Caco-2 (cell line): ENCODE data around the gene HSD17B7. TPM values are rescaled to one million over a fixed set of nuclear protein-coding genes. Genes with fewer than 3 reads are reported as not detected.

Source experiments
- BruUV-seq: library from RNA; stranded (reverse); fragments of 400-500 nt; replicated peaks from 2 replicates; lab custom pipeline; 2021; lab: Mats Ljungman, UMichigan
- CTCF ChIA-PET: fragments of 300-600 bp; sonication (Branson Sonifier 250); formaldehyde crosslinking; loops from one replicate; lab custom pipeline; 2022; ENCODE audit warnings: antibody characterized with exemption; lab: Charles Lee
- POLR2A ChIA-PET: fragments of 300-600 bp; sonication (Branson Sonifier 250); formaldehyde crosslinking; loops from one replicate; lab custom pipeline; 2022; ENCODE audit warnings: antibody characterized with exemption; lab: Charles Lee
- DNase-seq, 2 experiments: peaks; one replicate each; pipeline versions ENCODE4 v3.0.0 to v3.0.0-alpha.2; 2020 to 2022
- H3K27me3 ChIP-seq: replicated peaks from 2 replicates; pipeline ENCODE4 v1.6.0; 2011; ENCODE audit warnings: low read length; ENCODE audit not compliant: control insufficient read depth, insufficient read depth
- H3K36me3 ChIP-seq: 2 replicates; pipeline ENCODE4 v1.5.1; 2011; ENCODE audit warnings: low read length; ENCODE audit not compliant: control insufficient read depth, insufficient read depth
- H3K4me1 ChIP-seq: fragments of 250-450 bp; sonication (Bioruptor Pico); 2 replicates; pipeline ENCODE4 v1.5.1; 2020; ENCODE audit warnings: mild to moderate bottlenecking
- H3K4me3 ChIP-seq: 2 replicates; pipeline ENCODE4 v1.5.1; 2011; ENCODE audit warnings: low read depth, mild to moderate bottlenecking, control low read depth, low read length
- H3K9me3 ChIP-seq: fragments of 250-450 bp; sonication (Bioruptor Pico); 2 replicates; pipeline ENCODE4 v1.5.1; 2020; ENCODE audit warnings: mild to moderate bottlenecking, moderate library complexity
- H3K27ac Mint-ChIP-seq: one replicate; pipeline ENCODE4 v1.8.0; 2022; ENCODE audit warnings: mixed read lengths; ENCODE audit not compliant: unreplicated experiment
- H3K27me3 Mint-ChIP-seq: one replicate; pipeline ENCODE4 v1.8.0; 2022; ENCODE audit warnings: mixed read lengths; ENCODE audit not compliant: insufficient read depth, unreplicated experiment
- H3K36me3 Mint-ChIP-seq: one replicate; pipeline ENCODE4 v1.8.0; 2022; ENCODE audit warnings: mild to moderate bottlenecking, mixed read lengths; ENCODE audit not compliant: insufficient read depth, unreplicated experiment
- H3K4me1 Mint-ChIP-seq: one replicate; pipeline ENCODE4 v1.8.0; 2022; ENCODE audit warnings: low read depth, mixed read lengths; ENCODE audit not compliant: unreplicated experiment
- H3K4me3 Mint-ChIP-seq: one replicate; pipeline ENCODE4 v1.8.0; 2022; ENCODE audit warnings: mild to moderate bottlenecking, moderate library complexity, mixed read lengths; ENCODE audit not compliant: unreplicated experiment
- H3K9me3 Mint-ChIP-seq: one replicate; pipeline ENCODE4 v1.8.0; 2022; ENCODE audit warnings: mixed read lengths; ENCODE audit not compliant: unreplicated experiment
- CTCF ChIP-seq, 2 experiments: fragments of 200-600 bp in 1 of 2; IDR thresholded peaks; 1 replicate in 1 of 2; 2 replicates in 1 of 2; pipeline versions ENCODE4 v1.5.1 to v1.8.0; 2011 to 2022; ENCODE audit warnings: antibody characterized with exemption in 1 of 2, control low read depth in 1 of 2, inconsistent platforms in 1 of 2, low read depth in 1 of 2, low read length in 1 of 2, mild to moderate bottlenecking in 1 of 2, moderate library complexity in 1 of 2; ENCODE audit not compliant: insufficient read depth in 1 of 2, severe bottlenecking in 1 of 2, unreplicated experiment in 1 of 2
- intact Hi-C: fragments of 100-400 bp; cut with micrococcal nuclease; formaldehyde crosslinking; loops from one replicate; pipeline ENCODE4 v1.10.0; 2022; ENCODE audit not compliant: unreplicated experiment
- total RNA-seq: library from RNA; stranded (reverse); gene quantifications from 2 replicates; pipeline ENCODE4 v1.2.3, GENCODE V29; 2022

Gene HSD17B7
- total RNA-seq, 1 experiment from 2014 or later, result 31.9 TPM

GRCh38 chr1:162846256-162847212, 56.0 kb downstream of the HSD17B7 start:
- intact Hi-C loops, result no loop called here
- DNase-seq, result no peak
- no peaks in the 10 kb centered on the region for H3K27me3 ChIP-seq
- Mint-ChIP-seq H3K27me3 (peaks cover 3% of the 10 kb centered on the region), H3K4me1 (no peaks in the 10 kb centered on the region), H3K27ac (no peak overlapping the region), H3K4me3 (no peak overlapping the region), H3K9me3 (no peaks in the 10 kb centered on the region), H3K36me3 (no peaks in the 10 kb centered on the region)
- BruUV-seq, result no TSS peak
- H3K36me3 ChIP-seq, result no peaks in the 10 kb centered on the region
- ChIA-PET POLR2A (no interaction called here), CTCF (no interaction called here)
- no peaks in the 10 kb centered on the region for H3K4me1 ChIP-seq
- TF ChIP-seq CTCF (IDR thresholded peaks at IDR 0.05; ENCODE audit: insufficient read depth in 1 of 2, low read depth in 1 of 2, low read length in 1 of 2, severe bottlenecking in 1 of 2, unreplicated experiment in 1 of 2), result no peak
- H3K9me3 ChIP-seq, result no peaks in the 10 kb centered on the region
- no peak overlapping the region for H3K4me3 ChIP-seq

- Histone ChIP-seq H3K9me3 (no peaks in the 10 kb centered on the region), H3K4me1 (no peaks in the 10 kb centered on the region), H3K4me3 (no peak overlapping the region), H3K36me3 (no peaks in the 10 kb centered on the region), H3K27me3 (no peaks in the 10 kb centered on the region)
- peak; percentile 65 to 81 for DNase-seq
- no TSS peak for BruUV-seq
- POLR2A ChIA-PET, result no interaction called here
- no peak overlapping the region for H3K27ac Mint-ChIP-seq
- H3K36me3 Mint-ChIP-seq, result no peaks in the 10 kb centered on the region
- CTCF ChIA-PET, result interaction anchor here (0.6 to 2.0 kb wide), 2 partner anchors 221 to 222 kb away, joined by 4 to 10 read pairs; partner anchors contain the start of gene RGS4
- no peaks in the 10 kb centered on the region for H3K4me1 Mint-ChIP-seq
- H3K27me3 Mint-ChIP-seq, result peaks cover 3% of the 10 kb centered on the region
- intact Hi-C loops, result loop anchor here (1.0 kb wide), 3 partner anchors 221 to 468 kb away; partner anchors contain the start of gene RGS4
- H3K9me3 Mint-ChIP-seq, result no peaks in the 10 kb centered on the region
- H3K4me3 Mint-ChIP-seq, result no peak overlapping the region
- peak; percentile 86 to 87 for TF ChIP-seq CTCF (IDR thresholded peaks at IDR 0.05; ENCODE audit: insufficient read depth in 1 of 2, low read depth in 1 of 2, low read length in 1 of 2, severe bottlenecking in 1 of 2, unreplicated experiment in 1 of 2)
Observed at GRCh38 chr1:162847839-162848453, 57.4 kb downstream of the HSD17B7 start.

DNA sequence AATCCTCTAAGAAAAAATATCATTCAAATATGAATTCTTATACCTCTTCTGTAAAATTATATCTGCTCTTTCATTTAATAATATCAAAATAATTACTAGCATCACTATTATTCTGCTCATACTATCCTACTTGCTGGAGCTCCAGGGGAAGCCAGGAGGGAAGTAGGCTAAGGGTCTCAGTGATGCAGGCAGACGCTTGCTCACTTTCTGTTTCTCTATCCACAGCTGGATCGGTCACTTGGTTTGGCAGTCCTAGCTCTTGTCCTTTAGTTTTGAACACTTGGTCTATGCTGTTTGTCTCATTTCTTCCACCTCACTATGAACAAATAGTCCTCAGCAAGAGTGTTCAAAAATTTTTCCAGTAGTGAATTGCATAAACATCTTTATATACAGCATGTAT, 59.2 kb downstream of the HSD17B7 start:
- intact Hi-C loops, result no loop called here
- CTCF ChIA-PET, result interaction anchor here (0.7 to 2.0 kb wide), 2 partner anchors 36 to 219 kb away, joined by 3 to 10 read pairs; partner anchors contain the start of gene RGS4
- Mint-ChIP-seq H3K4me1 (no peaks in the 10 kb centered on the region), H3K4me3 (no peak overlapping the region), H3K27ac (no peak overlapping the region), H3K36me3 (no peaks in the 10 kb centered on the region), H3K9me3 (no peaks in the 10 kb centered on the region), H3K27me3 (peaks cover 3% of the 10 kb centered on the region)
- H3K27me3 ChIP-seq, result no peaks in the 10 kb centered on the region
- H3K9me3 ChIP-seq, result no peaks in the 10 kb centered on the region
- POLR2A ChIA-PET, result no interaction called here
- BruUV-seq, result no TSS peak
- no peak for DNase-seq
- H3K4me1 ChIP-seq, result no peaks in the 10 kb centered on the region
- TF ChIP-seq CTCF (IDR thresholded peaks at IDR 0.05; ENCODE audit: insufficient read depth in 1 of 2, low read depth in 1 of 2, low read length in 1 of 2, severe bottlenecking in 1 of 2, unreplicated experiment in 1 of 2), result no peak
- H3K4me3 ChIP-seq, result no peak overlapping the region
- no peaks in the 10 kb centered on the region for H3K36me3 ChIP-seq
